ENCODE measurements around the gene MED17. TPM values are rescaled to one million over a fixed set of nuclear protein-coding genes. Genes with fewer than 3 reads are reported as not detected.

Gene MED17
- total RNA-seq, 1 experiment from 2014 or later = 29.6 TPM

DNA sequence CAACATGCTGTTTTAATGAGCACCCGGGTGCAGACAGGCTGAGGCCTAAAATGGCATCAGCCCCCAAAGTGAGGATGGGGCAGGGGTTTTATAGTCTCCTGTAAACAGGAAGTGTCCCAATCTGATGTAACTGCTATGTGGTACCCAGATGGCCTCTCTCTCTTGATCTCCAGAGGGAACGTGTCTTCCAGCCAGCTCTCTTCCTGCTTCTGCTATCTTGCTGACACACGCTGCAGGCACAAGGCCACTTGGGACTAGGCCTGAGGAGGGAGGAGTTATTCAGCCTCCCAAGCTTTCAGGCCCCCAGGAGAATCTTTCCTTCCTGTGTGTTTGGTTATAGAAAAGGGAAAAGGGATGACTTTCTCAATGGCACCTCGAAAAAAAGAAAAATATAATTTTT, 77.7 kb downstream of the MED17 start:
- TF ChIP-seq, protein P1, sequence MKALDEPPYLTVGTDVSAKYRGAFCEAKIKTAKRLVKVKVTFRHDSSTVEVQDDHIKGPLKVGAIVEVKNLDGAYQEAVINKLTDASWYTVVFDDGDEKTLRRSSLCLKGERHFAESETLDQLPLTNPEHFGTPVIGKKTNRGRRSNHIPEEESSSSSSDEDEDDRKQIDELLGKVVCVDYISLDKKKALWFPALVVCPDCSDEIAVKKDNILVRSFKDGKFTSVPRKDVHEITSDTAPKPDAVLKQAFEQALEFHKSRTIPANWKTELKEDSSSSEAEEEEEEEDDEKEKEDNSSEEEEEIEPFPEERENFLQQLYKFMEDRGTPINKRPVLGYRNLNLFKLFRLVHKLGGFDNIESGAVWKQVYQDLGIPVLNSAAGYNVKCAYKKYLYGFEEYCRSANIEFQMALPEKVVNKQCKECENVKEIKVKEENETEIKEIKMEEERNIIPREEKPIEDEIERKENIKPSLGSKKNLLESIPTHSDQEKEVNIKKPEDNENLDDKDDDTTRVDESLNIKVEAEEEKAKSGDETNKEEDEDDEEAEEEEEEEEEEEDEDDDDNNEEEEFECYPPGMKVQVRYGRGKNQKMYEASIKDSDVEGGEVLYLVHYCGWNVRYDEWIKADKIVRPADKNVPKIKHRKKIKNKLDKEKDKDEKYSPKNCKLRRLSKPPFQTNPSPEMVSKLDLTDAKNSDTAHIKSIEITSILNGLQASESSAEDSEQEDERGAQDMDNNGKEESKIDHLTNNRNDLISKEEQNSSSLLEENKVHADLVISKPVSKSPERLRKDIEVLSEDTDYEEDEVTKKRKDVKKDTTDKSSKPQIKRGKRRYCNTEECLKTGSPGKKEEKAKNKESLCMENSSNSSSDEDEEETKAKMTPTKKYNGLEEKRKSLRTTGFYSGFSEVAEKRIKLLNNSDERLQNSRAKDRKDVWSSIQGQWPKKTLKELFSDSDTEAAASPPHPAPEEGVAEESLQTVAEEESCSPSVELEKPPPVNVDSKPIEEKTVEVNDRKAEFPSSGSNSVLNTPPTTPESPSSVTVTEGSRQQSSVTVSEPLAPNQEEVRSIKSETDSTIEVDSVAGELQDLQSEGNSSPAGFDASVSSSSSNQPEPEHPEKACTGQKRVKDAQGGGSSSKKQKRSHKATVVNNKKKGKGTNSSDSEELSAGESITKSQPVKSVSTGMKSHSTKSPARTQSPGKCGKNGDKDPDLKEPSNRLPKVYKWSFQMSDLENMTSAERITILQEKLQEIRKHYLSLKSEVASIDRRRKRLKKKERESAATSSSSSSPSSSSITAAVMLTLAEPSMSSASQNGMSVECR (CRISPR knock-in tag; IDR thresholded peaks at IDR 0.05; ENCODE audit: borderline replicate concordance) = no peak
- TF ChIP-seq ZNF263 (CRISPR knock-in tag; IDR thresholded peaks at IDR 0.05; ENCODE audit: low read depth) (no peak), CTCF (IDR thresholded peaks at IDR 0.05) (no peak), SOX15 (CRISPR knock-in tag; IDR thresholded peaks at IDR 0.05) (no peak), CREB1 (CRISPR knock-in tag; IDR thresholded peaks at IDR 0.05) (no peak), GRHL2 (CRISPR knock-in tag; IDR thresholded peaks at IDR 0.05; ENCODE audit: insufficient replicate concordance, severe bottlenecking) (no peak), AR (CRISPR knock-in tag; IDR thresholded peaks at IDR 0.05) (no peak), ERG (CRISPR knock-in tag; IDR thresholded peaks at IDR 0.05) (no peak), PREB (CRISPR knock-in tag; IDR thresholded peaks at IDR 0.05; ENCODE audit: borderline replicate concordance) (no peak), ZNF423 (CRISPR knock-in tag; IDR thresholded peaks at IDR 0.05) (no peak), NFATC4 (CRISPR knock-in tag; IDR thresholded peaks at IDR 0.05) (no peak)
- TF ChIP-seq, protein P2, sequence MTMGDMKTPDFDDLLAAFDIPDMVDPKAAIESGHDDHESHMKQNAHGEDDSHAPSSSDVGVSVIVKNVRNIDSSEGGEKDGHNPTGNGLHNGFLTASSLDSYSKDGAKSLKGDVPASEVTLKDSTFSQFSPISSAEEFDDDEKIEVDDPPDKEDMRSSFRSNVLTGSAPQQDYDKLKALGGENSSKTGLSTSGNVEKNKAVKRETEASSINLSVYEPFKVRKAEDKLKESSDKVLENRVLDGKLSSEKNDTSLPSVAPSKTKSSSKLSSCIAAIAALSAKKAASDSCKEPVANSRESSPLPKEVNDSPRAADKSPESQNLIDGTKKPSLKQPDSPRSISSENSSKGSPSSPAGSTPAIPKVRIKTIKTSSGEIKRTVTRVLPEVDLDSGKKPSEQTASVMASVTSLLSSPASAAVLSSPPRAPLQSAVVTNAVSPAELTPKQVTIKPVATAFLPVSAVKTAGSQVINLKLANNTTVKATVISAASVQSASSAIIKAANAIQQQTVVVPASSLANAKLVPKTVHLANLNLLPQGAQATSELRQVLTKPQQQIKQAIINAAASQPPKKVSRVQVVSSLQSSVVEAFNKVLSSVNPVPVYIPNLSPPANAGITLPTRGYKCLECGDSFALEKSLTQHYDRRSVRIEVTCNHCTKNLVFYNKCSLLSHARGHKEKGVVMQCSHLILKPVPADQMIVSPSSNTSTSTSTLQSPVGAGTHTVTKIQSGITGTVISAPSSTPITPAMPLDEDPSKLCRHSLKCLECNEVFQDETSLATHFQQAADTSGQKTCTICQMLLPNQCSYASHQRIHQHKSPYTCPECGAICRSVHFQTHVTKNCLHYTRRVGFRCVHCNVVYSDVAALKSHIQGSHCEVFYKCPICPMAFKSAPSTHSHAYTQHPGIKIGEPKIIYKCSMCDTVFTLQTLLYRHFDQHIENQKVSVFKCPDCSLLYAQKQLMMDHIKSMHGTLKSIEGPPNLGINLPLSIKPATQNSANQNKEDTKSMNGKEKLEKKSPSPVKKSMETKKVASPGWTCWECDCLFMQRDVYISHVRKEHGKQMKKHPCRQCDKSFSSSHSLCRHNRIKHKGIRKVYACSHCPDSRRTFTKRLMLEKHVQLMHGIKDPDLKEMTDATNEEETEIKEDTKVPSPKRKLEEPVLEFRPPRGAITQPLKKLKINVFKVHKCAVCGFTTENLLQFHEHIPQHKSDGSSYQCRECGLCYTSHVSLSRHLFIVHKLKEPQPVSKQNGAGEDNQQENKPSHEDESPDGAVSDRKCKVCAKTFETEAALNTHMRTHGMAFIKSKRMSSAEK (CRISPR knock-in tag; IDR thresholded peaks at IDR 0.05; ENCODE audit: borderline replicate concordance) = no peak
- peak; percentile 41 for ATAC-seq
- ChIA-PET CTCF (no interaction called here), POLR2A (no interaction called here)
- no peak overlapping the region for H3K4me3 Mint-ChIP-seq
- H3K4me1 Mint-ChIP-seq = peaks cover 30% of the 10 kb centered on the region
- no peaks in the 10 kb centered on the region; the same call in 1 of the 2 replicates for H3K27me3 Mint-ChIP-seq (ENCODE audit: low read depth)
- H3K27ac Mint-ChIP-seq = no peak overlapping the region
- no peaks in the 10 kb centered on the region for H3K9me3 Mint-ChIP-seq
- no peaks in the 10 kb centered on the region for H3K36me3 Mint-ChIP-seq
- DNase-seq (ENCODE audit: low spot score) = no peak

Other genes starting within 250 kb of the MED17 start
- 42.3 to 50.1 TPM (median 42.9 TPM) in 3 replicates for gene SMCO4, start 240.9 kb upstream of the MED17 start, total RNA-seq (2021)
- 14.7 to 15.9 TPM (median 14.8 TPM) in 3 replicates for gene CEP295, start 122.6 kb upstream of the MED17 start, total RNA-seq (2021)
- gene TAF1D, start 42.8 kb upstream of the MED17 start, total RNA-seq (2021) = 173 to 223 TPM (median 185 TPM) in 3 replicates
- gene C11orf54, start 42.6 kb upstream of the MED17 start, total RNA-seq (2021) = 24.5 to 25.4 TPM (median 25.3 TPM) in 3 replicates
- 0.27 to 0.35 TPM (median 0.32 TPM) in 3 replicates for gene VSTM5, start 66.3 kb downstream of the MED17 start, total RNA-seq (2021)
- 0.07 to 0.13 TPM (median 0.07 TPM) in 3 replicates for gene HEPHL1, start 237.1 kb downstream of the MED17 start, total RNA-seq (2021)

Measured in WTC11 (cell line).